HG02571 (cell line): ENCODE measurements around the gene MALSU1.

Experiments used
- ATAC-seq: cut with Tn5 transposase; IDR thresholded peaks from one replicate; pipeline ENCODE4 v1.9.1; 2021; ENCODE audit warnings: mild to moderate bottlenecking, moderate library complexity; ENCODE audit not compliant: unreplicated experiment

The MALSU1 gene

GRCh38 chr7:23357190-23358093 lies 58.3 kb downstream of the MALSU1 start:
- no peak for ATAC-seq

GRCh38 chr7:23358152-23358674 lies 59.1 kb downstream of the MALSU1 start:
- no peak for ATAC-seq
